ENCODE results near the gene PBLD.
A peak's percentile ranks its signal among the peaks of the same experiment; 100 is the strongest.

The PBLD gene

GRCh38 chr10:68332259-68333057, at the start of gene PBLD:
Gene PBLD, minus strand, starts transcription at chr10:68332928. Its CDS starts 26,084 bp downstream, at chr10:68306844.
- peak; percentile 75 for DNase-seq (ENCODE audit: low read depth, low spot score)

GRCh38 chr10:68371604-68372003, 38.9 kb upstream of the PBLD start:
- DNase-seq (ENCODE audit: low read depth, low spot score): no peak

- no peak for DNase-seq (ENCODE audit: low read depth, low spot score)
These were observed 34.4 kb upstream of the PBLD start for GRCh38 chr10:68367121-68367520.

- DNase-seq (ENCODE audit: low read depth, low spot score): no peak
These were observed 33.9 kb upstream of the PBLD start for GRCh38 chr10:68366600-68366999.

GRCh38 chr10:68365611-68366010, 32.9 kb upstream of the PBLD start:
- no peak for DNase-seq (ENCODE audit: low read depth, low spot score)

- DNase-seq (ENCODE audit: low read depth, low spot score): no peak
These were observed 31.6 kb upstream of the PBLD start for GRCh38 chr10:68364101-68364886.

- no peak for DNase-seq (ENCODE audit: low read depth, low spot score)
These were observed 29.9 kb upstream of the PBLD start for GRCh38 chr10:68362590-68362989.

- DNase-seq (ENCODE audit: low read depth, low spot score): no peak
These were observed 26.5 kb upstream of the PBLD start for GRCh38 chr10:68359189-68359588.

- no peak for DNase-seq (ENCODE audit: low read depth, low spot score)
These were observed 20.8 kb upstream of the PBLD start for GRCh38 chr10:68353537-68353936.

GRCh38 chr10:68348265-68348741, 15.6 kb upstream of the PBLD start:
- DNase-seq (ENCODE audit: low read depth, low spot score): no peak

GRCh38 chr10:68346774-68347173, 14.0 kb upstream of the PBLD start:
- no peak for DNase-seq (ENCODE audit: low read depth, low spot score)

- no peak for DNase-seq (ENCODE audit: low read depth, low spot score)
These were observed 12.9 kb upstream of the PBLD start for GRCh38 chr10:68345621-68346020.

GRCh38 chr10:68342909-68343516, 10.3 kb upstream of the PBLD start:
- no peak for DNase-seq (ENCODE audit: low read depth, low spot score)

- no peak for DNase-seq (ENCODE audit: low read depth, low spot score)
These were observed 7.8 kb upstream of the PBLD start for GRCh38 chr10:68340358-68341080.

GRCh38 chr10:68336754-68337351, 4.1 kb upstream of the PBLD start:
- DNase-seq (ENCODE audit: low read depth, low spot score): no peak

GRCh38 chr10:68334672-68335467, 2.1 kb upstream of the PBLD start:
- no peak for DNase-seq (ENCODE audit: low read depth, low spot score)

- DNase-seq (ENCODE audit: low read depth, low spot score): no peak
These were observed 1.0 kb upstream of the PBLD start for GRCh38 chr10:68333440-68334431.

GRCh38 chr10:68333058-68333395, 299 bp upstream of the PBLD start:
- no peak for DNase-seq (ENCODE audit: low read depth, low spot score)
